CD8-positive, alpha-beta memory T cell (primary cell): ENCODE measurements around the gene PLA2G6. TPM values are rescaled to one million over a fixed set of nuclear protein-coding genes. Genes with fewer than 3 reads are reported as not detected.
A peak's percentile ranks its signal among the peaks of the same experiment; 100 is the strongest.

Experiments
- CTCF ChIA-PET: fragments of 350-600 bp; sonication (Branson Sonifier 250); formaldehyde crosslinking; loops from one replicate; lab custom pipeline; 2021; ENCODE audit warnings: antibody characterized with exemption; lab: Charles Lee
- POLR2A ChIA-PET: fragments of 350-600 bp; sonication (Branson Sonifier 250); formaldehyde crosslinking; loops from one replicate; lab custom pipeline; 2021; ENCODE audit warnings: antibody characterized with exemption; lab: Charles Lee
- DNase-seq, 5 donors: peaks; one replicate each; pipeline versions ENCODE4 v3.0.0 to v3.0.0-alpha.2; 2020 to 2022; ENCODE audit warnings: mixed read lengths in 1 of 5
- H3K27ac ChIP-seq: one replicate; pipeline ENCODE4 v1.7.0; 2013; ENCODE audit warnings: low read depth, mild to moderate bottlenecking, low read length, moderate library complexity
- H3K27me3 ChIP-seq: 2 replicates; pipeline ENCODE4 v1.7.0; 2013; ENCODE audit warnings: low read length, mild to moderate bottlenecking; ENCODE audit not compliant: insufficient read depth, poor library complexity, severe bottlenecking
- H3K36me3 ChIP-seq: 2 replicates; pipeline ENCODE4 v1.7.0; 2013; ENCODE audit warnings: mild to moderate bottlenecking, low read length, moderate library complexity; ENCODE audit not compliant: insufficient read depth
- H3K4me1 ChIP-seq: 2 replicates; pipeline ENCODE4 v1.7.0; 2013; ENCODE audit warnings: mild to moderate bottlenecking, low read length, moderate library complexity; ENCODE audit not compliant: insufficient read depth
- H3K4me3 ChIP-seq: 2 replicates; pipeline ENCODE4 v1.7.0; 2013; ENCODE audit warnings: mild to moderate bottlenecking, low read length
- H3K9me3 ChIP-seq: 2 replicates; pipeline ENCODE4 v1.7.0; 2013; ENCODE audit warnings: mild to moderate bottlenecking, low read length
- H3K27ac Mint-ChIP-seq, 8 donors: one replicate each; pipeline ENCODE4 v1.8.0; 2020 to 2021; ENCODE audit warnings: mixed read lengths in 8 of 8, mild to moderate bottlenecking in 6 of 8, inconsistent platforms in 3 of 8, moderate library complexity in 3 of 8
- H3K27me3 Mint-ChIP-seq, 2 donors: one replicate each; pipeline ENCODE4 v1.8.0; 2020 to 2021; ENCODE audit warnings: mixed read lengths in 2 of 2, mild to moderate bottlenecking in 1 of 2, moderate library complexity in 1 of 2
- H3K36me3 Mint-ChIP-seq, 3 donors: one replicate each; pipeline ENCODE4 v1.8.0; 2020 to 2021; ENCODE audit warnings: mixed read lengths in 3 of 3, inconsistent platforms in 1 of 3, mild to moderate bottlenecking in 1 of 3
- H3K4me1 Mint-ChIP-seq, 3 donors: one replicate each; pipeline ENCODE4 v1.8.0; 2020 to 2021; ENCODE audit warnings: mixed read lengths in 3 of 3, inconsistent platforms in 1 of 3, mild to moderate bottlenecking in 1 of 3
- H3K4me3 Mint-ChIP-seq, 7 donors: one replicate each; pipeline ENCODE4 v1.8.0; 2020 to 2021; ENCODE audit warnings: mixed read lengths in 7 of 7, mild to moderate bottlenecking in 6 of 7, moderate library complexity in 4 of 7, inconsistent platforms in 2 of 7
- H3K9me3 Mint-ChIP-seq, 5 donors: one replicate each; pipeline ENCODE4 v1.8.0; 2020 to 2022; ENCODE audit warnings: mixed read lengths in 5 of 5, mild to moderate bottlenecking in 3 of 5, moderate library complexity in 2 of 5, inconsistent platforms in 1 of 5
- polyA plus RNA-seq: library from polyadenylated mRNA; unstranded; fragments of 300-500 nt; fragmentation: Illumina TruSeq; gene quantifications from one replicate; pipeline ENCODE4 v1.2.3, GENCODE V29; 2021
- total RNA-seq, 2 experiments: library from RNA; stranded (reverse); gene quantifications; one replicate each; pipeline ENCODE4 v1.2.3, GENCODE V29; 2021

PLA2G6 gene
- total and polyA plus RNA-seq, 3 experiments from 2014 or later: 5.6 to 34.1 (median 33.0) TPM

- Histone ChIP-seq H3K27ac (no peak overlapping the region), H3K27me3 (no peaks in the 10 kb centered on the region), H3K4me1 (no peaks in the 10 kb centered on the region), H3K36me3 (no peaks in the 10 kb centered on the region), H3K9me3 (no peaks in the 10 kb centered on the region), H3K4me3 (no peak overlapping the region)
- POLR2A ChIA-PET: no interaction called here
- Mint-ChIP-seq H3K9me3 (peaks cover 0 to 2% (median 0%) of the 10 kb centered on the region in 5 donors), H3K4me3 (peak overlapping the region in 1 of 7 donors; percentile 58), H3K27me3 (no peaks in the 10 kb centered on the region), H3K36me3 (peaks cover 0 to 5% (median 0%) of the 10 kb centered on the region in 3 donors), H3K27ac (peak overlapping the region in 1 of 8 donors; percentile 72), H3K4me1 (peaks cover 20 to 24% (median 23%) of the 10 kb centered on the region in 3 donors)
- DNase-seq: no peak
- CTCF ChIA-PET: interaction anchor here (0.5 to 1.4 kb wide), 2 partner anchors 39 to 54 kb away, joined by 3 read pairs; no protein-coding TSS in a partner anchor
Measured at GRCh38 chr22:38106814-38107578, 74.6 kb downstream of the PLA2G6 start.

- Histone ChIP-seq H3K4me3 (no peak overlapping the region), H3K4me1 (no peaks in the 10 kb centered on the region), H3K27me3 (no peaks in the 10 kb centered on the region), H3K9me3 (no peaks in the 10 kb centered on the region), H3K27ac (no peak overlapping the region), H3K36me3 (no peaks in the 10 kb centered on the region)
- peaks cover 0 to 2% (median 0%) of the 10 kb centered on the region in 5 donors for H3K9me3 Mint-ChIP-seq
- H3K27me3 Mint-ChIP-seq: no peaks in the 10 kb centered on the region
- peak overlapping the region in 2 of 7 donors; percentile 38 to 68 for H3K4me3 Mint-ChIP-seq
- CTCF ChIA-PET: interaction anchor here (1.9 kb wide), 1 partner anchor 52 kb away, joined by 4 read pairs; no protein-coding TSS in a partner anchor
- peaks cover 22 to 30% (median 23%) of the 10 kb centered on the region in 3 donors for H3K4me1 Mint-ChIP-seq
- H3K27ac Mint-ChIP-seq: peak overlapping the region in 5 of 8 donors; percentile 14 to 67 (median 43)
- peaks cover 0 to 5% (median 0%) of the 10 kb centered on the region in 3 donors for H3K36me3 Mint-ChIP-seq
- POLR2A ChIA-PET: no interaction called here
- no peak for DNase-seq
Measured at GRCh38 chr22:38104084-38104483, 77.5 kb downstream of the PLA2G6 start.

- H3K9me3 Mint-ChIP-seq: peaks cover 0 to 2% (median 0%) of the 10 kb centered on the region in 5 donors
- CTCF ChIA-PET: interaction anchor here (1.9 kb wide), 1 partner anchor 52 kb away, joined by 4 read pairs; no protein-coding TSS in a partner anchor
- H3K27ac Mint-ChIP-seq: peak overlapping the region in 2 of 8 donors; percentile 14 to 43
Measured at GRCh38 chr22:38103641-38104040, 78.0 kb downstream of the PLA2G6 start.

GRCh38 chr22:38098410-38099249 lies 83.0 kb downstream of the PLA2G6 start:
- H3K36me3 ChIP-seq: no peaks in the 10 kb centered on the region
- H3K4me1 ChIP-seq: no peaks in the 10 kb centered on the region
- no peaks in the 10 kb centered on the region for H3K27me3 Mint-ChIP-seq
- no peaks in the 10 kb centered on the region for H3K9me3 ChIP-seq
- no peak for DNase-seq
- peaks cover 0 to 14% (median 11%) of the 10 kb centered on the region in 3 donors for H3K36me3 Mint-ChIP-seq
- H3K4me1 Mint-ChIP-seq: peaks cover 4 to 10% (median 6%) of the 10 kb centered on the region in 3 donors
- no peaks in the 10 kb centered on the region for H3K9me3 Mint-ChIP-seq
- no peak overlapping the region for H3K4me3 Mint-ChIP-seq
- POLR2A ChIA-PET: no interaction called here
- no peak overlapping the region for H3K27ac ChIP-seq
- CTCF ChIA-PET: interaction anchor here (1.3 kb wide), 1 partner anchor 131 kb away, joined by 4 read pairs; no protein-coding TSS in a partner anchor
- no peaks in the 10 kb centered on the region for H3K27me3 ChIP-seq
- no peak overlapping the region for H3K4me3 ChIP-seq
- peak overlapping the region in 2 of 8 donors; percentile 52 to 56 for H3K27ac Mint-ChIP-seq

More at GRCh38 chr22:38103641-38104040, 78.0 kb downstream of the PLA2G6 start:
- H3K27ac ChIP-seq: no peak overlapping the region
- POLR2A ChIA-PET: interaction anchor here (0.7 kb wide), 1 partner anchor 66 kb away, joined by 7 read pairs; no protein-coding TSS in a partner anchor
- Mint-ChIP-seq H3K27me3 (no peaks in the 10 kb centered on the region), H3K4me3 (no peak overlapping the region), H3K36me3 (peaks cover 0 to 5% (median 0%) of the 10 kb centered on the region in 3 donors), H3K4me1 (peaks cover 22 to 30% (median 23%) of the 10 kb centered on the region in 3 donors)
- no peak overlapping the region for H3K4me3 ChIP-seq
- no peaks in the 10 kb centered on the region for H3K9me3 ChIP-seq
- H3K36me3 ChIP-seq: no peaks in the 10 kb centered on the region
- H3K27me3 ChIP-seq: no peaks in the 10 kb centered on the region
- no peak for DNase-seq
- no peaks in the 10 kb centered on the region for H3K4me1 ChIP-seq

GRCh38 chr22:38097557-38098409 lies 83.8 kb downstream of the PLA2G6 start:
- Histone ChIP-seq H3K36me3 (no peaks in the 10 kb centered on the region), H3K9me3 (no peaks in the 10 kb centered on the region), H3K27ac (no peak overlapping the region), H3K4me1 (no peaks in the 10 kb centered on the region), H3K4me3 (no peak overlapping the region), H3K27me3 (no peaks in the 10 kb centered on the region)
- H3K27me3 Mint-ChIP-seq: no peaks in the 10 kb centered on the region
- DNase-seq: no peak
- H3K9me3 Mint-ChIP-seq: no peaks in the 10 kb centered on the region
- no peak overlapping the region for H3K4me3 Mint-ChIP-seq
- no peak overlapping the region for H3K27ac Mint-ChIP-seq
- H3K36me3 Mint-ChIP-seq: peaks cover 4 to 21% (median 11%) of the 10 kb centered on the region in 3 donors
- ChIA-PET POLR2A (no interaction called here), CTCF (interaction anchor here (1.3 kb wide), 1 partner anchor 132 kb away, joined by 4 read pairs; no protein-coding TSS in a partner anchor)
- H3K4me1 Mint-ChIP-seq: peaks cover 0 to 6% (median 3%) of the 10 kb centered on the region in 3 donors

- POLR2A ChIA-PET: no interaction called here
- peaks cover 0 to 6% (median 3%) of the 10 kb centered on the region in 3 donors for H3K4me1 Mint-ChIP-seq
- H3K9me3 Mint-ChIP-seq: no peaks in the 10 kb centered on the region
- no peaks in the 10 kb centered on the region for H3K27me3 Mint-ChIP-seq
- CTCF ChIA-PET: no interaction called here
- peaks cover 4 to 23% (median 11%) of the 10 kb centered on the region in 3 donors for H3K36me3 Mint-ChIP-seq
- no peak overlapping the region for H3K27ac ChIP-seq
- DNase-seq: no peak
- no peaks in the 10 kb centered on the region for H3K9me3 ChIP-seq
- H3K4me1 ChIP-seq: no peaks in the 10 kb centered on the region
- no peak overlapping the region for H3K4me3 ChIP-seq
- no peak overlapping the region for H3K27ac Mint-ChIP-seq
- no peak overlapping the region for H3K4me3 Mint-ChIP-seq
- H3K27me3 ChIP-seq: no peaks in the 10 kb centered on the region
- H3K36me3 ChIP-seq: no peaks in the 10 kb centered on the region
Measured at GRCh38 chr22:38097058-38097457, 84.6 kb downstream of the PLA2G6 start.

- no peak for DNase-seq
- CTCF ChIA-PET: interaction anchor here (0.9 kb wide), 1 partner anchor 37 kb away, joined by 3 read pairs; no protein-coding TSS in a partner anchor
Measured at GRCh38 chr22:38089474-38089851, 92.2 kb downstream of the PLA2G6 start.

More at GRCh38 chr22:38089474-38089851, 92.2 kb downstream of the PLA2G6 start:
- Mint-ChIP-seq H3K9me3 (no peaks in the 10 kb centered on the region), H3K4me3 (no peak overlapping the region), H3K4me1 (peaks cover 0 to 2% (median 0%) of the 10 kb centered on the region in 3 donors), H3K27me3 (peaks cover 6 to 16% of the 10 kb centered on the region in 2 donors), H3K36me3 (peaks cover 6 to 18% (median 14%) of the 10 kb centered on the region in 3 donors), H3K27ac (no peak overlapping the region)
- no peaks in the 10 kb centered on the region for H3K36me3 ChIP-seq
- no peak overlapping the region for H3K4me3 ChIP-seq
- no peaks in the 10 kb centered on the region for H3K27me3 ChIP-seq
- no peaks in the 10 kb centered on the region for H3K4me1 ChIP-seq
- H3K27ac ChIP-seq: no peak overlapping the region
- POLR2A ChIA-PET: no interaction called here
- H3K9me3 ChIP-seq: no peaks in the 10 kb centered on the region
